Loucy (cell line): Measurements from ENCODE around the gene TLCD5.

Source experiments
- H2AFZ ChIP-seq: fragments of 200-600 bp; sonication (generic); 2 replicates; pipeline ENCODE4 v1.6.0; 2016; ENCODE audit warnings: antibody characterized with exemption, mild to moderate bottlenecking, low read length, moderate library complexity
- H3F3A ChIP-seq: fragments of 200-600 bp; 2 replicates; pipeline ENCODE4 v1.6.0; 2016; ENCODE audit warnings: antibody characterized with exemption, low read depth, mild to moderate bottlenecking
- H3K27me3 ChIP-seq: fragments of 200-600 bp; sonication (generic); 2 replicates; pipeline ENCODE4 v1.6.1; 2014; ENCODE audit warnings: low read length, mild to moderate bottlenecking; ENCODE audit not compliant: insufficient read depth, poor library complexity, severe bottlenecking
- H3K36me3 ChIP-seq: fragments of 200-600 bp; sonication (generic); 2 replicates; pipeline ENCODE4 v1.6.1; 2016; ENCODE audit warnings: low read length; ENCODE audit not compliant: insufficient read depth
- H3K4me1 ChIP-seq: fragments of 200-600 bp; sonication (generic); 2 replicates; pipeline ENCODE4 v1.5.1; 2014; ENCODE audit warnings: low read length, mild to moderate bottlenecking; ENCODE audit not compliant: insufficient read depth, poor library complexity, severe bottlenecking
- H3K4me2 ChIP-seq: fragments of 200-600 bp; sonication (generic); 2 replicates; pipeline ENCODE4 v1.6.0; 2014; ENCODE audit warnings: antibody characterized with exemption, low read length, low read depth, mild to moderate bottlenecking; ENCODE audit not compliant: poor library complexity, severe bottlenecking
- H3K4me3 ChIP-seq: fragments of 200-600 bp; sonication (generic); 2 replicates; pipeline ENCODE4 v1.5.1; 2014; ENCODE audit warnings: low read length, mild to moderate bottlenecking, mixed read lengths; ENCODE audit not compliant: poor library complexity, severe bottlenecking
- H3K79me2 ChIP-seq: fragments of 200-600 bp; sonication (generic); 2 replicates; pipeline ENCODE4 v1.6.1; 2014; ENCODE audit warnings: low read length; ENCODE audit not compliant: insufficient read depth
- H3K9ac ChIP-seq: fragments of 200-600 bp; sonication (generic); 2 replicates; pipeline ENCODE4 v1.6.0; 2014; ENCODE audit warnings: mild to moderate bottlenecking, low read depth, low read length, moderate library complexity; ENCODE audit not compliant: poor library complexity, severe bottlenecking
- H3K9me2 ChIP-seq: fragments of 200-600 bp; sonication (generic); replicated peaks from 2 replicates; pipeline ENCODE4 v1.6.1; 2016; ENCODE audit warnings: low read depth, low read length, mixed read lengths
- H3K9me3 ChIP-seq: fragments of 200-600 bp; sonication (generic); 2 replicates; pipeline ENCODE4 v1.6.1; 2014; ENCODE audit warnings: mild to moderate bottlenecking, antibody characterized with exemption, low read length, low read depth; ENCODE audit not compliant: insufficient read depth
- H4K20me1 ChIP-seq: fragments of 200-600 bp; sonication (generic); 2 replicates; pipeline ENCODE4 v1.6.0; 2014; ENCODE audit warnings: antibody characterized with exemption, low read length, mild to moderate bottlenecking; ENCODE audit not compliant: insufficient read depth, poor library complexity, severe bottlenecking
- EZH2phosphoT487 ChIP-seq: fragments of 200-600 bp; IDR thresholded peaks from 2 replicates; pipeline ENCODE4 v1.6.1; 2018; ENCODE audit warnings: antibody characterized with exemption, mild to moderate bottlenecking, moderate library complexity, borderline replicate concordance
- TF ChIP-seq, protein P1 (sequence below): fragments of 200-600 bp; sonication (generic); conservative IDR thresholded peaks from 2 replicates; pipeline ENCODE4 v1.5.1; 2014; ENCODE audit warnings: mild to moderate bottlenecking, antibody characterized with exemption, low read length

Gene TLCD5

GRCh38 chr11:120308081-120308480 lies 17.0 kb upstream of the TLCD5 start:
- Histone ChIP-seq H3K4me2 (no peak overlapping the region), H3K36me3 (no peaks in the 10 kb centered on the region), H3K27me3 (no peaks in the 10 kb centered on the region), H4K20me1 (no peaks in the 10 kb centered on the region), H3K4me1 (no peaks in the 10 kb centered on the region), H3K9me2 (no peaks in the 10 kb centered on the region), H3F3A (no peaks in the 10 kb centered on the region), H2AFZ (no peak overlapping the region), H3K9ac (no peak overlapping the region), H3K79me2 (no peaks in the 10 kb centered on the region), H3K9me3 (no peaks in the 10 kb centered on the region), H3K4me3 (no peak overlapping the region)
- TF ChIP-seq, protein P1, sequence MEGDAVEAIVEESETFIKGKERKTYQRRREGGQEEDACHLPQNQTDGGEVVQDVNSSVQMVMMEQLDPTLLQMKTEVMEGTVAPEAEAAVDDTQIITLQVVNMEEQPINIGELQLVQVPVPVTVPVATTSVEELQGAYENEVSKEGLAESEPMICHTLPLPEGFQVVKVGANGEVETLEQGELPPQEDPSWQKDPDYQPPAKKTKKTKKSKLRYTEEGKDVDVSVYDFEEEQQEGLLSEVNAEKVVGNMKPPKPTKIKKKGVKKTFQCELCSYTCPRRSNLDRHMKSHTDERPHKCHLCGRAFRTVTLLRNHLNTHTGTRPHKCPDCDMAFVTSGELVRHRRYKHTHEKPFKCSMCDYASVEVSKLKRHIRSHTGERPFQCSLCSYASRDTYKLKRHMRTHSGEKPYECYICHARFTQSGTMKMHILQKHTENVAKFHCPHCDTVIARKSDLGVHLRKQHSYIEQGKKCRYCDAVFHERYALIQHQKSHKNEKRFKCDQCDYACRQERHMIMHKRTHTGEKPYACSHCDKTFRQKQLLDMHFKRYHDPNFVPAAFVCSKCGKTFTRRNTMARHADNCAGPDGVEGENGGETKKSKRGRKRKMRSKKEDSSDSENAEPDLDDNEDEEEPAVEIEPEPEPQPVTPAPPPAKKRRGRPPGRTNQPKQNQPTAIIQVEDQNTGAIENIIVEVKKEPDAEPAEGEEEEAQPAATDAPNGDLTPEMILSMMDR = no peak
- no peak for TF ChIP-seq EZH2phosphoT487

DNA sequence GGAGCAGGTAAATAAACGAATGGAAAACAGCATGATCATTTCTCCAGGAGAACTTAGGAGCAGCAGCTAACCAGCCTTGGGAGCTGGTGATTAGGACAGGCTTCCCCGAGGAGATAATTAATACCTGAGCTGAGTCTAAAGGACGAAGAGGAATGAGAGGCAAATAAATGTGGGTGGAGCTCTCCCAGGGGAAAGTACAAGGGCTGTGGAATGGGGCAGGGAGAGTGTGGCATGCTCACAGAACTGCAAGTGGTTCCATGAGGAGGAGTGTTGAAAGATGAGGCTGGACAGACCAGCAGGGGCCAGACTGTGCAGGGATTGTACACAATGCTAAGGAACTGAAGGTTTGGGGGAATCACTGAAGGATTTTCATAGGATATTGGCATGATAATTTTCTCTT lies 14.2 kb upstream of the TLCD5 start:
- TF ChIP-seq, protein P1 = no peak
- no peak for TF ChIP-seq EZH2phosphoT487
- Histone ChIP-seq H3K4me1 (no peaks in the 10 kb centered on the region), H3K4me3 (no peak overlapping the region), H4K20me1 (no peaks in the 10 kb centered on the region), H3K36me3 (no peaks in the 10 kb centered on the region), H3K79me2 (no peaks in the 10 kb centered on the region), H3K27me3 (no peaks in the 10 kb centered on the region), H3K9me2 (no peaks in the 10 kb centered on the region), H3F3A (no peaks in the 10 kb centered on the region), H3K9me3 (no peaks in the 10 kb centered on the region), H3K9ac (no peak overlapping the region), H3K4me2 (no peak overlapping the region), H2AFZ (no peak overlapping the region)

DNA sequence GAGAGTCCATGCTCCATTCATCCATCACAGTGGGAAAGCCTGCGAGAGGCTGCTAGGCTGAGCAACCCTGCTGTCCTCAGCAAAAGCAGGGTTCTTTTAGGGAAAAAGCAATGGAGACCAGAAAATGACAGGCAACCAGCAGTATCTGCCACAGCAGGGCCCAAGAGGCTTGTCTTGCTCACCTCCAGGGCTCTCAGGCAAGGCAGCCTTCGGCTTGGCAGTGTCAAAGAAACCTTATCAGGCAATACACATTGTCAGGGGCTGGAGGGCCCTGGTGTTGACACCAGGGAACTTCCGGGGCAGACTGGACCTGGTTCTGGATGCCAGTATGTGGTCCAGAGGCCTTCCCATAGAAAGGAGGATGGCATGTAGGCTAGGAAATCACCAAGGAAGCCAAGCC lies 10.2 kb upstream of the TLCD5 start:
- Histone ChIP-seq H4K20me1 (no peaks in the 10 kb centered on the region), H3K9ac (no peak overlapping the region), H3K36me3 (no peaks in the 10 kb centered on the region), H3K4me3 (no peak overlapping the region), H3K9me2 (no peaks in the 10 kb centered on the region), H3K4me2 (no peak overlapping the region), H3K4me1 (no peaks in the 10 kb centered on the region), H3F3A (no peaks in the 10 kb centered on the region), H3K79me2 (no peaks in the 10 kb centered on the region), H2AFZ (no peak overlapping the region), H3K9me3 (no peaks in the 10 kb centered on the region), H3K27me3 (no peaks in the 10 kb centered on the region)
- no peak for TF ChIP-seq EZH2phosphoT487
- TF ChIP-seq, protein P1 = no peak
